GM23248 (cell line): ENCODE results near the gene ATXN7L1. TPM values are rescaled to one million over a fixed set of nuclear protein-coding genes. Genes with fewer than 3 reads are reported as not detected.
"Not testable (repeated sequence)": the region's sequence is repeated elsewhere in the genome, so short reads cannot be mapped to it uniquely, and the experiment has no call there.

ENCODE experiments used
- DNase-seq: peaks from one replicate; pipeline ENCODE4 v3.0.0-alpha.2; 2015
- H2AFZ ChIP-seq: fragments of 200-600 bp; sonication (generic); 2 replicates; pipeline ENCODE4 v1.6.1; 2016; ENCODE audit warnings: antibody characterized with exemption
- H3F3A ChIP-seq: fragments of 200-600 bp; sonication (generic); 2 replicates; pipeline ENCODE4 v1.6.1; 2016; ENCODE audit warnings: mild to moderate bottlenecking, antibody characterized with exemption, mixed run types; ENCODE audit not compliant: insufficient read depth
- H3K27ac ChIP-seq: fragments of 200-600 bp; sonication (generic); 2 replicates; pipeline ENCODE4 v1.5.1; 2016; ENCODE audit warnings: mild to moderate bottlenecking
- H3K27me3 ChIP-seq: fragments of 200-600 bp; sonication (generic); replicated peaks from 2 replicates; pipeline ENCODE4 v1.6.1; 2016; ENCODE audit warnings: mild to moderate bottlenecking; ENCODE audit not compliant: insufficient read depth
- H3K36me3 ChIP-seq: fragments of 200-600 bp; sonication (generic); 2 replicates; pipeline ENCODE4 v1.6.1; 2016; ENCODE audit warnings: low read depth, mild to moderate bottlenecking
- H3K4me1 ChIP-seq: fragments of 200-600 bp; sonication (generic); 2 replicates; pipeline ENCODE4 v1.6.1; 2016; ENCODE audit warnings: mild to moderate bottlenecking; ENCODE audit not compliant: insufficient read depth
- H3K4me2 ChIP-seq: fragments of 200-600 bp; sonication (generic); one replicate; pipeline ENCODE4 v1.6.1; 2016; ENCODE audit warnings: mild to moderate bottlenecking; ENCODE audit not compliant: unreplicated experiment
- H3K4me3 ChIP-seq: fragments of 200-600 bp; sonication (generic); 2 replicates; pipeline ENCODE4 v1.5.1; 2016; ENCODE audit warnings: mild to moderate bottlenecking
- H3K79me2 ChIP-seq: fragments of 200-600 bp; sonication (generic); 2 replicates; pipeline ENCODE4 v1.6.1; 2016; ENCODE audit warnings: mild to moderate bottlenecking; ENCODE audit not compliant: insufficient read depth
- H3K9ac ChIP-seq: fragments of 200-600 bp; sonication (generic); 2 replicates; pipeline ENCODE4 v1.6.1; 2016; ENCODE audit warnings: mild to moderate bottlenecking
- H3K9me2 ChIP-seq: fragments of 200-600 bp; sonication (generic); 2 replicates; pipeline ENCODE4 v1.6.1; 2016; ENCODE audit warnings: mixed run types, mild to moderate bottlenecking, moderate library complexity; ENCODE audit not compliant: insufficient read depth
- H3K9me3 ChIP-seq: fragments of 200-600 bp; sonication (generic); one replicate; pipeline ENCODE4 v1.6.1; 2017; ENCODE audit warnings: low read depth
- H4K20me1 ChIP-seq: fragments of 200-600 bp; sonication (generic); 2 replicates; pipeline ENCODE4 v1.6.0; 2016; ENCODE audit not compliant: insufficient read depth
- EZH2 ChIP-seq: fragments of 200-600 bp; sonication (generic); IDR thresholded peaks from 2 replicates; pipeline ENCODE4 v1.6.1; 2018; ENCODE audit warnings: antibody characterized with exemption, mild to moderate bottlenecking; ENCODE audit not compliant: insufficient read depth, poor library complexity, severe bottlenecking
- EZH2phosphoT487 ChIP-seq: fragments of 200-600 bp; sonication (generic); IDR thresholded peaks from 2 replicates; pipeline ENCODE4 v1.6.1; 2018; ENCODE audit warnings: antibody characterized with exemption, moderate library complexity, mild to moderate bottlenecking, low read depth; ENCODE audit not compliant: insufficient read depth
- WGBS, 2 experiments: methylation state at CpG; one replicate each; pipeline ENCODE4 v1.1.6; 2015 to 2017; ENCODE audit warnings: low lambda C conversion rate in 2 of 2, low coverage in 1 of 2; ENCODE audit errors: missing lambda C conversion rate in 2 of 2; 5-methylcytosine and 5-hydroxymethylcytosine counted together
- in situ Hi-C: fragments of 300-500 bp; cut with MboI; formaldehyde crosslinking; loops from 2 replicates; pipeline ENCODE4 v1.15.0; 2020
- polyA plus RNA-seq: library from polyadenylated mRNA; unstranded; fragments of >200 nt; fragmentation: Nextera tagmentation; extraction: Ambion mirVana; gene quantifications from 2 replicates; pipeline ENCODE4 v1.2.1, GENCODE V29; 2016
- total RNA-seq: library from RNA; depleted of rRNA; stranded (reverse); fragments of >200 nt; shearing (Covaris generic); gene quantifications from 2 replicates; pipeline ENCODE4 v1.2.3, GENCODE V29; 2014

The ATXN7L1 gene
- total and polyA plus RNA-seq, 2 experiments from 2014 or later: 3.7 to 4.5 TPM

DNA sequence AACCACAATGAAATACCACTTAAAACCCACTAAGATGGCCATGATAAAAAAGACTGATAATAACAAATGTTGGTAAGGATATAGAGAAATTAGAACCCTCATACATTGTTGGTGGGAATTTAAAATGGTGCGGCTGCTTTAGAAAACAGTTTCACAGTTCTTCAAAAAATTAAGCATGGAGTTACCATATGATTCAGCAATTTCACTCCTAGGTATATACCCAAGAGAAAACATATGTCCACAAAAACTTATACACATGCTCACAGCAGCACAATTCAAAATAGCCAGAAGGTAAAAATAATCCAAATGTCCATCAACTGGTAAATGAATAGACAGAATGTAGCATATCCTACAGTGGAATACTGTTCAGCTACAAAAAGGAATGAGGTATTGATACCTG lies 30.0 kb downstream of the ATXN7L1 start:
- Histone ChIP-seq H4K20me1 (no peaks in the 10 kb centered on the region), H3K4me1 (peaks cover 7% of the 10 kb centered on the region; the same call in 1 of the 2 replicates), H2AFZ (no peak overlapping the region), H3K9me2 (no peaks in the 10 kb centered on the region), H3K4me2 (no peak overlapping the region), H3K27ac (no peak overlapping the region), H3K4me3 (no peak overlapping the region), H3F3A (no peaks in the 10 kb centered on the region), H3K36me3 (no peaks in the 10 kb centered on the region), H3K9ac (no peak overlapping the region), H3K79me2 (peaks cover 15% of the 10 kb centered on the region; the same call in 1 of the 2 replicates), H3K27me3 (no peaks in the 10 kb centered on the region), H3K9me3 (no peaks in the 10 kb centered on the region)
- in situ Hi-C loops: no loop called here
- DNase-seq: no peak
- WGBS, 2 experiments: 92 to 95% methylated on average over 1 of the region's 1 CpG
- no peak for TF ChIP-seq EZH2
- no peak for TF ChIP-seq EZH2phosphoT487

DNA sequence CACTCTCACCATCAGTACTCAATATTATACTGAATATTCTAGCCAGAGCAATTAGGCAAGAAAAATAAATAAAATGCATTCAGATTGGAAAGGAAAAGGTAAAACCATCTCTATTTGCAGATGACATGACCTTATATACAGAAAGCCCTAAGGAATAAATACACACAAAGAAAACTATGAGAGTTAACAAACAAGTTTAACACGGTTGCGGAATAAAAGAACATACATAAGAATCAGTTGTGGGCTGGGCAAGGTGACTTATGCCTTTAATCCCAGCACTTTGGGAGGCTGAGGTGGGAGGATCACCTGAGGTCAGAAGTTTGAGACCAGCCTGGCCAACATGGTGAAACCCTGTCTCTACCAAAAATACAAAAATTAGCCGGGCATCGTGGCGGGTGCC lies 31.7 kb downstream of the ATXN7L1 start:
- H3K9me2 ChIP-seq, H3K9ac ChIP-seq, H3K27ac ChIP-seq, H3K36me3 ChIP-seq, H3F3A ChIP-seq, H3K9me3 ChIP-seq, H2AFZ ChIP-seq, H3K4me2 ChIP-seq, H3K27me3 ChIP-seq, DNase-seq, H3K4me1 ChIP-seq, H3K4me3 ChIP-seq, H4K20me1 ChIP-seq, in situ Hi-C loops: not testable (repeated sequence)
- H3K79me2 ChIP-seq: peaks cover 13% of the 10 kb centered on the region; the same call in 1 of the 2 replicates
- 96 to 97% methylated on average over 5 of the region's 5 CpGs for WGBS, 2 experiments

DNA sequence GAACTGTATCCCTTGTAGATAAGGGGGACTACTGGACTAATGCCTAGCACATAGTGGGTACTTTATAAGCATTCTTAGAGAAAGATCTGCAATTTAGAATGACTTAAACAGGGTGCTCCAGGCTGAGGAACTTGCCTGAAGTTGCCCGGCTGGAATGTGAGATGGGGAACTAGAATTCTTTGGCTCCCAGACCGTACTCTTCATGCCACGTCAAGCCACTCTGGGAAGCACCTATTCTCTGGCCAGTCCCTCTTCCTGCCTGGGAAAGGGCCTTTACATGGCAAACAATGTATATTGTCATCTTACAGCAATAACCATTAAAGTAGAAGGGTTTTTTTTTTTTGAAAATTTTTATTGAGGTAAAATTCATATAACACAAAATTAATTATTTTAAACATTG lies 34.5 kb downstream of the ATXN7L1 start:
- peaks cover 9% of the 10 kb centered on the region; the same call in 1 of the 2 replicates for H3K79me2 ChIP-seq
- no peak for DNase-seq
- H3K4me2 ChIP-seq: no peak overlapping the region
- in situ Hi-C loops: no loop called here
- no peaks in the 10 kb centered on the region for H3K9me2 ChIP-seq
- H3K4me3 ChIP-seq: no peak overlapping the region
- no peak overlapping the region for H3K9ac ChIP-seq
- H2AFZ ChIP-seq: no peak overlapping the region
- H3F3A ChIP-seq: peaks cover 18% of the 10 kb centered on the region
- H3K27ac ChIP-seq: no peak overlapping the region
- H3K4me1 ChIP-seq: peaks cover 17% of the 10 kb centered on the region
- no peaks in the 10 kb centered on the region for H3K27me3 ChIP-seq
- H4K20me1 ChIP-seq: no peaks in the 10 kb centered on the region
- no peaks in the 10 kb centered on the region for H3K36me3 ChIP-seq
- 98 to 100% methylated on average over 3 of the region's 3 CpGs for WGBS, 2 experiments
- no peak for TF ChIP-seq EZH2
- no peaks in the 10 kb centered on the region for H3K9me3 ChIP-seq

DNA sequence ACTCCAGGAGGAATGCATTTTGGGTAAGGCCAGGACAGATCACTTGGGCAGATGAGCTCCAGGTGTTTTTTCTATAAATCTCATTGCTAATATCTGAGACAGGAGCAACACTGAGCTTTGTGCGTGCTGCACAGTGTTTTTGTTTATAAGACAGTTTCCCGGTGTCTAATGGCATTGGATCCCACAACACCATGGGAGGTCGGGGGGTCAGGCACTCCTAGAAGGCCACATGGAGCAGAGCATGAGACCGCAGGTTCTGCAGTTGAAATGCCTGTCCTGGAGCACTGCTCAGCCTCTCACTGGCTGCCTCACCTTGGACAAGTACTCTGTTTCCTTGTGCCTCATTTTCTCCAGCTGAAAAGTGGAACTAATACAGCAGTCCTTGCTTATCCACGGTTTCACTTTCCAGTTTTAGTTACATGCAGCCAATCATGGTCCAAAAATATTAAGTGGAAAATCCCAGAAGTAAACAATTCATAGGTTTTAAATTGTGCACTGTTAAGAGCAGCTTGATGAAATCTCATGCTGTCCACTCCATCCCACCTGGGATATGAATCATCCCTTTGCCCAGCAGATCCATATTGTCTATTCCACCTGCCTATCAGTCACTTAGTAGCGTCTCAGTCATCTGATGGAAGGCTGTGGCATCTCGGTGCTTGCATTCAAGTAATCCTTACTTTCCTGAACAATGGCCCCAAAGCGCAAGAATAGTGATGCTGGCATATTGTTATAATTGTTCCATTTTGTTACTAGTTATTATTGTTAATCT lies 35.2 kb downstream of the ATXN7L1 start:
- 86 to 88% methylated on average over 8 of the region's 8 CpGs for WGBS, 2 experiments
- H3K9me3 ChIP-seq: no peaks in the 10 kb centered on the region
- H3K27ac ChIP-seq: no peak overlapping the region
- no peak for TF ChIP-seq EZH2
- no peak for TF ChIP-seq EZH2phosphoT487
- no peak for DNase-seq
- no peaks in the 10 kb centered on the region for H3K27me3 ChIP-seq
- no peak overlapping the region for H2AFZ ChIP-seq
- in situ Hi-C loops: no loop called here
- no peak overlapping the region for H3K4me2 ChIP-seq
- H3K9me2 ChIP-seq: no peaks in the 10 kb centered on the region
- H3K79me2 ChIP-seq: peaks cover 9% of the 10 kb centered on the region; the same call in 1 of the 2 replicates
- no peak overlapping the region for H3K4me3 ChIP-seq
- no peaks in the 10 kb centered on the region for H3K36me3 ChIP-seq
- peaks cover 17% of the 10 kb centered on the region for H3K4me1 ChIP-seq
- H4K20me1 ChIP-seq: no peaks in the 10 kb centered on the region
- H3F3A ChIP-seq: peaks cover 18% of the 10 kb centered on the region
- H3K9ac ChIP-seq: no peak overlapping the region
